SK-N-DZ (cell line): ENCODE data around the gene SLC22A6.
"Not testable (repeated sequence)": the region's sequence is repeated elsewhere in the genome, so short reads cannot be mapped to it uniquely, and the experiment has no call there.

Experiments
- DNase-seq: peaks from one replicate; pipeline ENCODE4 v3.0.0-alpha.2; 2015; ENCODE audit warnings: low spot score

The SLC22A6 gene

DNA sequence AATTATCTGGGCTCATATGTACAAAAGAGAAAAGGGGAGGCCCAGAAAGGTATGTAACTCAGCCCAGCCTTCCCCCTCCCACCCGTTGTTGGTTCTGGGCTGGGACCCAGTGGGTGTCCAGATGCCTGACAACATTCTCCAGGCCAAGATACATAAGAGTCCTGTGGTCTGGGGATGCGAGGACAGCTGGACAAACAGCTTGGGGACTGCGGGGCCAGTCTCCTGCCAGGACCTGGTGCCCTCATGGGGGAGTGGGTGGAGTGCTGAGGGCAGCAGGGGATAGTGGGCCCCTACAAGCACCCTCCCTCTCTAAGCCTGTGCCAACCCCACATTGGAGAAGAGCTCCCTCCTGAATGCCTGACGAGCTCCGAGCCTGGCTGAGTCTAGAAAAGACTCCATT is 3.5 kb upstream of the SLC22A6 start:
- no peak for DNase-seq

DNA sequence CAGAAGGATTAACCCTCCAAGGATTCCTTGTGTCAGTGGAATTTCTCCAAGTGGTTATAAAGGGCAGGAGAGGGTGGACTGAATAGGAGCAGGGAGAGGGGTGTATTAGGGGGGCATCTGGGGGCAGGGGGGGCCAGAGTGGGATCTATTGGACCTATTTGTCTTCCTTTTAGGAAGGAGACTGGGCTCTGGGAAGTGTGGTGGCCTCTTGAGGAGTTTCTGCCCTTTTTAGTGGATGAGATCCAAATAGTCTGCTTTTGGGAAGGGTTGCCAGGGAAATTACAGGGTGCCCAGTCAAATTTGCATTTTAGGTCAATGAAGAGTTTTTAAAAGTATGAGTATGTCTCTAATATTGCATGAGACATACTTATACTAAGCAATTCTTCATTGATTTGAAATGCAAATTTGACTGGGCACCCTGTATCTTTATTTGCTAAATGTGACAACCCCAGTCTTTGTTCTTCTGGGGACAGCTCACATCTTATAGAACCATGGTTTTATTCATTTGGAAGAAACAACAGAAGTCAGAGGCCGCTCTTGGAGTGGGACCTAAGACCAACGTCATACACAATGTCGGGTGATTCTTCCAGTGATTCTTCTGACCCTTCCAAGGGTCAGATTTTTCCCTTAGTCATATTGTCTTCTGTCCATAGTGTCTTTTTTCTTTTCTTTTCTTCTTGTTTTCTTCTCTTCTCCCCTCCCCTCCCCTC is 429 bp upstream of the SLC22A6 start:
- no peak for DNase-seq

DNA sequence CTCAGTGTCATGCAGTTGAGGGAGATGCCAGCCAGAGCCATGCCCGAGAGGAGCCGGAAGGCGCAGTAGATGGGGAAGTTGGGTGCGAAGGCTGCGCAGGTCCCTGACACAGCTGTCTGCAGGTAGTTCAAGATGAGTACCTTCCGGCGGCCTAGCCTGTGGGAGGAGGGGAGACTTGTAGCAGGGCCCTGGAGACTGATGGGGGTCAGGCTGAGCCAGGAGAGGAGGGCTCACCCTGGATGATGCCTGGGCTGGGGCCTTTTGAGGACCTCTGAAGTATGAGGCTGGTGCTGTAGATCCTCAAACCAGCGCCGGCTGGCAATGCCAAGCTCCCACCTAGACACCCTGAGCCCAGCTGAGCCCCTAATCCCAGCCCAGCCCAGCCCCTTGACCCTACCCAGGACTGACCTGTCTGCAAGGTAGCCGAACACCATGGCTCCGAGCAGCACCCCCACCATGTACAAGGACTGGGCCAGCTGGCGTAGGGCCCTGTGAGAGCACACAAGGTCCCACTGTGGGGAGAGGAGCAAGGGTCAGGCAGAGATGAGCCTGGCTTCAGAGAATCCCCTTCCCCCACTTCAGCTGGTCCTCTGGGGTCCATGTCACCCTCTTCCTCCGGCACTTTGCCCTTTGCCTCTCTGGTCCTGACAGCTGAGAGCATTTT is 1.1 kb downstream of the SLC22A6 start:
- DNase-seq: no peak

DNA sequence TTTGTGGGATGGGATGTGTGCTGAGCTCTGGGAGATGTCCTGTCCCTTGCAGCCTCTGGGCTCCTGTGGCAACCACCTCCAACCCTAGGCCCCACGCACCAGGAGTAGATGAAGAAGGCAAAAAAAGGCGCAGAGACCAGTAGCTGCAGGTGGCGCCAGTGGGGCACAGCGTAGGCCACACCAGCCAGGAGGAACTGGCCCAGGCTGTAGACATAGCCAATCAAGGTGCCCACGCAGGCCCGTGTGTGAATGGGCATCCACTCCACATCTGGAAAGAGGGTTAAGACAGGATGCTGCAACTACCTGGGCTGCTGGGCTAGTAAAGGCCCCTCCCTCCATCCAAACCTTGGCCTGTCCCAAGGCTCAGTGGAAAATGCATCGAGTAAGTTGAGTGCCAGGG is 3.0 kb downstream of the SLC22A6 start:
- DNase-seq: no peak

DNA sequence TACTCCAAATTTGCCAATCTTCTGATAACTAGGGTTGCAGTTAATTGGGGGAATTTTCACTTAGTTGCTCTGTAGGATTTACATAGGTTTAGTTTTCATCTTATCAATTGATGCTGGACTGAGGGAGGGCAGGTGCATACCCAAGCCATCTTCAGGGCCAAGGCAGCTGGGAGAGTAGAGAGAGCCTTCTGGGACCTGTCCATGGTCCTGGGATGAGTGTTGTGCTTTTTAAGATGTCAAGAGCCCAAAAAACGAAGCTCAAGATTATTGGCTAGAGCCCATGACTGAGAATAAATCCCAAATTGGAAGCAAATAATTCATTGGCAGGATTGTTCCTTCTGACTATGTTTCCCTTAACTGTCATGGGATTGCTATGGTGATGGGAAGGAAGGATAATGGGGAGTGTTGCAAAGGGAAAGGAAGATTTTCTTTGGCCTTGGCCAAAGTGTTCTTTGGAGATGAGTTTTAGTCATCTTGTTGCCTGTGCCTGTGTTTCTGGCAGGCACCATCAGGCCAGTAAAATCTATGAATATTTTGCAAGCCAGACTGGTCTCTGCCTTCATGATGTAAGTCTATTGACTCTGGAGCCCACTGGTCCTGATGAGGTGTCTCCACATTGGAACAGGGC is 4.5 kb downstream of the SLC22A6 start:
- no peak for DNase-seq

DNA sequence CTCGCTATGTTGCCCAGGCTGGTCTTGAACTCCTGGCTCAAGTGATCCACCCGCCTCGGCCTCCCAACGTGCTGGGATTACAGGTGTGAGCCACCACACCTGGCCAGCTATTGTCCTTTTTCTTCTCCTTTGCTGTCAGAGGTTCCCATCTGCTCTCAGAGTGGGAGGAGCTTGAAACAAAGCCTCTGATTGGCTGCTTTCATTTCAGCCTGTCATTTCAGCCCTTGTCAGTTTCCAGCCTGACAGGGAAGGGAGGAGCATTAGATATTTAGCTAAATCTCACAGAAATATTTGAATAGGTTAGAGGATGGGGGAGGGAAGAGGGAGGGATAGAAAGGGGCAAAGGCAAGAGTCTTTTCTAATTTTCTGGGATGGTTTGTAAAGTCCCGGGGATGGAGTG is 8.7 kb downstream of the SLC22A6 start:
- DNase-seq: peak; percentile 56

DNA sequence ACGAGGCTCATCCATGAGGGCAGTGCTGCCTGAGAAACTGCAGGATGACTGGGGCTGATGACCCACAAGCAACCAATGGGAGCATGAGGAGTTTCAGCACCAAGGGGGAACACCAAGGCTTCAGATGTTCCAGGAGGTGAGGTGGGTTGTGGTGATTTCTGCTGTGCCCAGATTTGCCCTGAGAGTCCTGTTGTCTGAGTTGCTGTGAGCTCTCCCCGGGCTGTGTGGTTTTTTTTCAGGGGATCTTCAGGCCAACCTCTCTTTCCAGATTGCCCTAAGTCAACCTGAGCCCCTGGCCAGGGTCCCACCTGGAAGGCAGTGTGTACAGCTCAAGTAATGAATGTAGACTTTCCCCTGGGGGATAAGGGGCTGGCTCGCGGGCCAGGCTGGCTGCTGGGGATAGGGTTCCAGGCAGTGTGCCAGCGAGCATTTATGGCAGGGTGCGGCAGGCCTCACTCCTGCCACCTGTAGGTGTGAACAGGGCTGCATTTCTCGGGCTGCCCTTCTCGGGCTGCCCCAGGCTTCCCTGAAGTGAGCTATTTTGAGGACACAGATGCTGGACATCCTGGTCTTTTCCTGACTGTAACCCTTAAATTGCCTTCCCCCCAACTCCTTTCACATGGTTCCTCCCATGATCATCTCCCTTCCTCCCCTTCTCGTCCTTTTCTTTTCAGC is 9.8 kb downstream of the SLC22A6 start:
- peak; percentile 74 for DNase-seq

DNA sequence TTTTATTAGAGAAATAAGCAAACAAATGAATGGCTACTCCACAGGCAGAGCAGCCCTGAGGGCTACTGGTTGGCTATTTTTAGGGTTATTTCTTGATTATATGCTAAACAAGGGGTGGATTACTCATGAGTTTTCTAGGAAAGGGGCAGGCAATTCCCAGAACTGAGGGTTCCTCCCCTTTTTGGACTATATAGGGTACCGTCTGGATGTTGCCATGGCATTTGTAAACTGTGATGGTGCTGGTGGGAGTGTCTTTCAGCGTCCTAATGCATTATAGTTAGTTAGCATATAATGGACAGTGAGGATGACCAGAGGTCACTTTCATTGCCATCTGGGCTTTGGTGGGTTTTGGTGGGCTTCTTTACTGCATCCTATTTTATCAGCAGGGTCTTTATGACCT is 19.2 kb downstream of the SLC22A6 start:
- DNase-seq: no peak

DNA sequence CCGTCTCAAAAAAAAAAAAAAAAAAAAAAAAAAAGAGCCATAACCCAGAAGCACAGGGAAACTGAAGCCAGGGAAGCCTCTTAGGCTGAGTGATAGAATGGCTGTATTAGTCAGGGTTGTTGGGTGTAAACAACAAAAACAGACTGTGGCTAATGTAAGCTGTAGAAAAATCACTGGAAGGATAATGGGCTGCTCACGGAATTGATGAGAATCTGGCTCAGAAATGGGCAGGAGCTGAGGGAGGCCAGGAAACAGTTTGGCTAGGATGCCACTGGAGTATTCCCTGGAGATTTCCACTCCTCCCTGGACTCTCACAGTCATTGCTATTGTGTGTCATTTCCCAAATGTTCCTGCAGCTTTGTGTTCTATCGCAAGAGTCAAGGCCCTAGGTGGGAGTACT is 22.4 kb downstream of the SLC22A6 start:
- no peak for DNase-seq

DNA sequence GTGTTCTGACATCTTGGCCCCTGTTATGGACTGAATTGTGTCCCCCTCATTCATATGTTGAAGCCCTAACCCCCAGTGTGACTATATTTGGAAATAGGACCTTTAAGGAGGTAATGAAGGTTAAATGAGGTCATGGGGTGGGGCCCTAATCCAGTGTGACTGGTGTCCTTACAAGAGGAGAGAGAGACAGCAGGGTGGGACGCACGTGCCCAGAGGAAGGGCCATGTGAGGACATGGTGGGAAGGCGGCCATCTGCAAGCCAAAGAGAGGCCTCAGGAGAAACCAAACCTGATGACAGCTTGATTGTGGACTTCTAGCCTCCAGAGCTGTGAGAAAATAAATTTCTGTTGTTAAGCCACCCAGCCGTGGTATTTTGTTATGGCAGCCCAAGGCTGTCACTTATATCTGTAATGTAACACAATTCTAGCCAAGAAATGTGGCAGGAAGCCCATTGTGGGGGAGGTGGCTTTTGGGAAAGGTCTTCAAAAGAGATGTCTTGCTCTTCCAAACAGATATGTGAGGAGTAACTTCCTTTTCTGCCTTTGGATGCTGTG is 23.7 kb downstream of the SLC22A6 start:
- no peak for DNase-seq

DNA sequence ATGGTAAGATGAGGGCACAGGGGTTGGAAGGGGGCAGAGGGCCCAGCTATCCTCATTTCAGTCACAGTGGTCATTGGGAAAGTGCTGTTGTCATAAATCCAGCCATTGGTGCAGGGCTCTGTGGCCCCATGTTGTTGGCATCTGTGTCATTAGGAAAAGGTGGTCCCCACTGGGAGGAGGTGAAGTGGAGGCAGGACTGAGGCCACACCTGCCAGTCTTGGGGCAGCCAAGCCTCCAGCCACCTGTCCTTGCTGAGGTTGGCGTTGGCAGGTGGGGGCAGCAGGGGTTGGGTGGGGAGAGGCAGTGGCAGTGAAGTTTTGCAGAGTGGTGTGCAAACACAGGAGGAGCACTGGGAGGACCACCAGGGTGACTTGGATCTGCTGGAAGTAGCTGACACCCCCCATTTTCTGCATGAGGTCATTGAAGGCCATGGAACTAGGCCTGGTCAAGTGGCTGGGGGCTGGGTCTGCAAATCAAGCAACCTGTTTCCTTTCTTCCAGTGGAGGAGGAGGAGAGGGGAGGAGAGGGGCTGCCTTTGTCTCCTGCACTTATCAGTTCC is 25.3 kb downstream of the SLC22A6 start:
- no peak for DNase-seq

DNA sequence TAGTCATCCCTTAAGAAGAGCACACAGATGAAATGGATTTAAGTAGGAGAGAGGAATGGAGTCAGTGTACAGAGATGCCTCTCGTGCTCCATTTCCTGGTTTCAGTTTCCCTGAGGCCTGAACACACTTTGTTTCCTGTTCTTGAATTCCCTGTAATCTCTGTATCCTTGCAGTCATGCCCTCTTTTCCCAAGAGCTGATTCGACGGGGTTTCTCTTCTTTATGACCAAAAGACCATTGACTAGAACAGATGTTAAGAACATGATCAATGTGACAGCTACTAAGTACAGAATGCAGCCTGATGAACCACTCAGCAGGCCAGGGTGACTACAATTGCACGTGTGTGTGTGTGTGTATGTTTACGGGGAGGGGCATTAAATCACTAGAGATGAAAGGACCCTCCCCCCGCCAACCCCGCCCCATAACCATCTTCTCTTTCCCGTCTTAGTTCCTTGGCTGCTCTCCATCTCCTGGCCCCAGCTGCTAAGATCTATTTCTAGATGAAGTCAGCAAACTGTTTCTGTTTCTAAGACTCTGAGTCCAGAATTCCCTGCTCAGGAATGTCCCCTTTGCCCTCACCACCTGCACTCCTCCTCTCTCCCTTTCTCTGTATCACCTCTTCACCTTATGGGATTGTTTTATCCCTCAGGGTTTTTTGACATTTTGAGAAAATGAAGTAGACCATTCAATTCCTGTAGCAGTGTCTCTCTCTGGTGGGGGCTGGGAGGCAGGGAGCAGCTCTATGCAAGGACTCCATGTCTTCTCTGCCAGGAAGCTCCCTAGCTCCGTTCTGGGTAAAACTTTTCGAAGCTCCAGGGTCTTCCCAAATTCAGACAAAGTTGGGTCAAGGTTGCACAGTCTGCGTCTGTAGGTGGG is 26.0 kb downstream of the SLC22A6 start:
- no peak for DNase-seq

DNA sequence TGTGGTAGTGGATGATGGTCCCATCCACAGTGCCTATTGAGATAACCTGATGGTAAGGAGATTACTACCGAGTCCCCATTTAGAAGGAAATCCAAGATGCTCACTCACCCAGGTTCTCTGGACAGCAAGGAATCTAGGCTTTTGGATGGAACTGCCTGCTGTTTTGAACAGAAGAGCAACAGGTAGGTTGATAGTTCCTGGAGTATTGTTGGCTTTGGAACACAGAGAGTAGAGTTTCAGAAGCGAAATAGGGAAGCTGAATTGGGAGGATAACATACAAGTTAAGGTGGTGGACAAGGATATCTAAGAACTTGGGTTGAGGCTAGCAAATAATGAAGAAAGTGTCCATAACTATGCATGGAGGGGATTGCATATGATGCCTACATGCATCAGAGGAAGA is 27.6 kb downstream of the SLC22A6 start:
- DNase-seq: no peak

DNA sequence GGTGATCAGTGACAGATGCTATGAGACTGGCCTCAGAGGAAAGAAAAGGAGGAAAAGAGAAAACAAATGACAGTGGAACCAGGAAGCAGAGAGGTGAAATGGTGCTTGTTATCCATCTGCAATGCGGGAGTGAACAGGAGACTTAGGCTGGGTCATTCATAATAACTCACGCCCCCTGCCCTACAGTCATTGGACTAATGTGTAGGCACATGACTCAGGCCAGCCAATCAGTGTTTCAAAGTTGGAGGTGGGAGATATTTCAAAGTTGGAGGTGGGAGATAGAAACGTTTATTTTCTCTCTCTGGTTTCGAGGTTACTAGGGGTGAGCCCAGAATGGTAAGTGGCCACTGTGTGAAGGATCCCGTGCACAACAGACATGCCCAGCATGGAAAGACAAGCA is 30.3 kb downstream of the SLC22A6 start:
- DNase-seq: no peak

DNA sequence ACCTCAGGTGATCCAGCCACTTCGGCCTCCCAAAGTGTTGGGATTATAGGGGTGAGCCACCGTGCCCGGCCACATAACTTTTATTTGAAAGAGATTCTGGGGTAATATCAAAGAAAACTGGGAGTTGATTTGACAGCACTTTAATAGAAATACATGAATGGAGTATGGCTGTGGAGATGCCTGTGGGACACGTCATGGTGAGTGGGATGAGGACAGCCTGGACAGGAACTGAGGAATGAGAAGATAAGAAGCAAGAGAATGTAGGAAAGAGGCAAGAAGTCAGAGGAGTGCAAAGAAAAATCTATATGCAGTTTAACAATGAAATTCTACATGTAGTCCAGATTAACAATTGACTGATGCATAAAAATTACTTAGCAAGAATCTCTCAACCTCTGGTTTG is 31.0 kb downstream of the SLC22A6 start:
- DNase-seq: no peak

DNA sequence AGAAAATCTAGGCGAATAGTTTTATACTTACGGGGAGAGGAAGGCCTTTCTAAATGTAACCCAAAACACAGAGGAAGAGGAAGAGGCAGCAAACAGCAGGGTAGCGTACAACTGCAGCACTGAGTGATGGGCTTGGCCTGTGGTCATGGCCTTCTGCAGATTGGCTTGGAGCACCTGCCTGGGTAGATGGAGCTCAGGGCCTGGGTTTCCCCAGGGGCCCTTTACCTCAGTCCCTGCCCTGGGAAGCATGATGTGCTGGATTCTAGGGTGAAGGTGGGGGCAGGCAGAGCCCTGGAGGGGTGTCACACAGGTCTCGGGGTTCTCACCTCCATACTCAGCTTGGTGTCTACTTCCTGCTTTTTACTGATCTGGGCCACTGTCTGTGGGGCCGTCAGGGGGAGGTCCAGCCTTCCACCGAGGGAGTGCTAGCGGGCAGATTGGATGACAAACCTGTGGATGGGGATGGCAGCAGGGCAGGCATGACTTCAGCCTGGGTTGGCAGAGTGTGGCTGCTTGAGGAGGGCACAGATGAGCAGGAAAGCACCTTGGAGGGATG is 35.9 kb downstream of the SLC22A6 start:
- no peak for DNase-seq

DNA sequence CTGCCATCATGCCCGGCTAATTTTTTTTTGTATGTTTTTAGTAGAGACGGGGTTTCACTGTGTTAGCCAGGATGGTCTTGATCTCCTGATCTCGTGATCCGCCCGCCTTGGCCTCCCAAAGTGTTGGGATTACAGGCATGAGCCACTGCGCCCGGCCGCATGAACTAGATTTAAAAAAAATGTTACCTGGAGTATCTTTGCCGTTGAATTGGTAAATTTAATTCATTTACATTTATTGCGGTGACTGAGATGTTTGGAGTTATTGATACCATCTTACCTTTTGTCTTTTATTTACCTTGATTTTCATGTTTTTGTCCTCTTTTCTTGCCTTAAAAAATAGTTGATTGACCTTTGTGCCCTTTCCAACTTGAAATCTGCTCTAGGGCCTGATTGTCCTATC is 39.2 kb downstream of the SLC22A6 start:
- not testable (repeated sequence) for DNase-seq

DNA sequence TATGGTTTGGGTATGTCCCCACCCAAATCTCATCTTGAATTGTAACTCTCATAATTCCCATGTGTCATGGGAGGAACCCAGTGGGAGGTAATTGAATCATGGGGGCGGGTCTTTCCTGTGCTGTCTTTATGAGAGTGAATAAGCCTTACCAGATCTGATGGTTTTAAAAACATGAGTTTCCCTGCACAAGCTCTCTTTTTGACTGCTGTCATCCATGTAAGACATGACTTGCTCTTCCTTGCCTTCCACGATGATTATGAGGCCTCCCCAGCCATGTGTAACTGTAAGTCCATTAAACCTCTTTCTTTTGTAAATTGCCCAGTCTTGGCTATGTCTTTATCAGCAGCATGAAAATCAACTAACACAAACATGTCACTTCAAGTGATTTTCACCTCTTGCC is 47.2 kb downstream of the SLC22A6 start:
- DNase-seq: not testable (repeated sequence)

DNA sequence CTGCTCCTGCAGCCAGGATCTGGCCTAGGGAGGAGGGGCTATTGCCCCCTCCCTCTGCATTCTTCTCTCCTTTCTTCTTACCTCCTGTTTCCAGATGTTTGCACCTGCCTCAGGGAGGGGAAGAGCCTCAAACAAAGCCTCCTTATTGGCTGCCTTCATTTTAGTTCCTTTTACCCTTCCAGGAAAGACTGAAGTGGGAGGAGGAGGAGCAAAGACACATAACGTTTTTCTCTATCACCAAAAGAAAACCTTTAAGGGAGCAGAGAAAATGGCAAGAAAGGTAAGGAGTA is 50.3 kb downstream of the SLC22A6 start:
- no peak for DNase-seq

DNA sequence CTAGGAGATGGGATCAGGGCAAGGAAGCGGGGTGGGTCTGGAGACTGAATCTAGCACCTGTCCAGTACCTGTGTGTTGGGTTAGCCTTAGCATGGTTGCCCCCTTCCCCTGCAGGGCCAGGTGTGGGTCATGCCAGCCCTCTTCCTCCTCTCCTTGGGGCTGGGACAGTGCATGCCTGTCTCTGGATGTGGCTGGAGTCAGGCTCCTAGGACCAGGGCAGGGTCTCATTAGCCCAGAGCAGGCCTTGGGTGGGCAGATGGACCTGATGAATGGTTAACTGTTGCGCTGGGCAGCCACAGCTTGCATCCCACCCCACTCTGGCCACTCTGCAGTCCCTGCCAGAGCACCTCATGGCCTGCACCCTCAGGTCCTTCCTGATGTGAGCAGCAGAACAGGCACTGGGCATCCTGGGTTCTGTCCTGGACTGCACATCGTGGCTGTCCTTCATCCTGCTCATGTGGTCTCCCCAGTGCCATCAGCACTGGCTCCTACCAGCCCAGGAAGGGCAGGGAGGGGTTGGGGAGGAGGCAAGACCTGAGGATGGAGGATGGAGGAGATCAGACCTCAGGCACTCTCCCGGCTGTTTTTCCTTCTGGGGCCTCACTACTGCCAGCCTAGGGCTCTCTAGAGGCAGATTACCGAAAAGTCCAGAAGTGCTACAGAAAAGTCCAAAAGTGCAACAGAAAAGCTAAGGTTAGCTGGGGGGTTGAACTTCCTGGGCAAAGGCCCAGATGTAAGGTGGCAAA is 50.8 kb downstream of the SLC22A6 start:
- no peak for DNase-seq
